DOHH2 (cell line): ENCODE data around the gene PLEKHG5.

Experiments
- H3F3A ChIP-seq: fragments of 200-600 bp; sonication (generic), shearing (Covaris generic); 2 replicates; pipeline ENCODE4 v1.6.0; 2016; ENCODE audit warnings: antibody characterized with exemption, mild to moderate bottlenecking; ENCODE audit not compliant: control insufficient read depth, insufficient read depth
- H3K27ac ChIP-seq: fragments of 200-600 bp; sonication (generic); 2 replicates; pipeline ENCODE4 v1.5.1; 2014; ENCODE audit warnings: low read depth, mild to moderate bottlenecking, low read length, moderate library complexity
- H3K27me3 ChIP-seq: fragments of 200-600 bp; sonication (generic); 2 replicates; pipeline ENCODE4 v1.6.1; 2014; ENCODE audit warnings: mild to moderate bottlenecking, low read length, mixed read lengths; ENCODE audit not compliant: control insufficient read depth
- H3K36me3 ChIP-seq: fragments of 200-600 bp; sonication (generic); 2 replicates; pipeline ENCODE4 v1.6.1; 2014; ENCODE audit warnings: mild to moderate bottlenecking, low read length, moderate library complexity, mixed read lengths; ENCODE audit not compliant: control insufficient read depth
- H3K4me1 ChIP-seq: fragments of 200-600 bp; sonication (generic); 2 replicates; pipeline ENCODE4 v1.6.1; 2014; ENCODE audit warnings: mild to moderate bottlenecking, low read length, mixed read lengths; ENCODE audit not compliant: control insufficient read depth
- H3K4me2 ChIP-seq: fragments of 200-600 bp; sonication (generic); 2 replicates; pipeline ENCODE4 v1.6.0; 2014; ENCODE audit warnings: mild to moderate bottlenecking, low read length, moderate library complexity
- H3K4me3 ChIP-seq: fragments of 200-600 bp; sonication (generic); 2 replicates; pipeline ENCODE4 v1.5.1; 2014; ENCODE audit warnings: mild to moderate bottlenecking, low read length, mixed read lengths
- H3K79me2 ChIP-seq: fragments of 200-600 bp; sonication (generic); 2 replicates; pipeline ENCODE4 v1.6.1; 2014; ENCODE audit warnings: mild to moderate bottlenecking, low read length, mixed read lengths; ENCODE audit not compliant: control insufficient read depth
- H3K9me2 ChIP-seq: fragments of 200-600 bp; sonication (generic); replicated peaks from 2 replicates; pipeline ENCODE4 v1.6.1; 2014; ENCODE audit warnings: mild to moderate bottlenecking, low read length, mixed read lengths; ENCODE audit not compliant: control insufficient read depth
- H3K9me3 ChIP-seq: fragments of 200-600 bp; sonication (generic); 2 replicates; pipeline ENCODE4 v1.6.1; 2014; ENCODE audit warnings: antibody characterized with exemption, low read length, mixed read lengths; ENCODE audit not compliant: control insufficient read depth, insufficient read depth
- H4K20me1 ChIP-seq: fragments of 200-600 bp; sonication (generic); 2 replicates; pipeline ENCODE4 v1.6.0; 2014; ENCODE audit warnings: low read depth, mild to moderate bottlenecking, antibody characterized with exemption, low read length, moderate library complexity; ENCODE audit not compliant: control insufficient read depth, insufficient read depth
- CTCF ChIP-seq: fragments of 200-600 bp; sonication (generic); IDR thresholded peaks from one replicate; pipeline ENCODE4 v1.5.1; 2014; ENCODE audit warnings: antibody characterized with exemption, mild to moderate bottlenecking, low read depth, low read length; ENCODE audit not compliant: poor library complexity, severe bottlenecking
- EZH2phosphoT487 ChIP-seq: fragments of 200-600 bp; sonication (generic); IDR thresholded peaks from 2 replicates; pipeline ENCODE4 v1.6.1; 2017; ENCODE audit warnings: borderline replicate concordance, mild to moderate bottlenecking, antibody characterized with exemption, low read length, moderate library complexity, mixed read lengths

Gene PLEKHG5

GRCh38 chr1:6477039-6477820 lies 14.2 kb downstream of the PLEKHG5 start:
- Histone ChIP-seq H3K4me3 (no peak overlapping the region), H3K27ac (no peak overlapping the region), H3K9me3 (no peaks in the 10 kb centered on the region), H3F3A (no peaks in the 10 kb centered on the region), H3K4me2 (no peak overlapping the region), H4K20me1 (no peaks in the 10 kb centered on the region), H3K4me1 (no peaks in the 10 kb centered on the region), H3K36me3 (no peaks in the 10 kb centered on the region), H3K9me2 (no peaks in the 10 kb centered on the region), H3K27me3 (no peaks in the 10 kb centered on the region), H3K79me2 (no peaks in the 10 kb centered on the region)
- TF ChIP-seq CTCF (no peak), EZH2phosphoT487 (no peak)

GRCh38 chr1:6476483-6476882 lies 15.0 kb downstream of the PLEKHG5 start:
- Histone ChIP-seq H3K9me3 (no peaks in the 10 kb centered on the region), H3K4me3 (no peak overlapping the region), H3K4me1 (no peaks in the 10 kb centered on the region), H4K20me1 (no peaks in the 10 kb centered on the region), H3K79me2 (no peaks in the 10 kb centered on the region), H3K4me2 (no peak overlapping the region), H3K27ac (no peak overlapping the region), H3F3A (no peaks in the 10 kb centered on the region), H3K27me3 (no peaks in the 10 kb centered on the region), H3K36me3 (no peaks in the 10 kb centered on the region), H3K9me2 (no peaks in the 10 kb centered on the region)
- TF ChIP-seq EZH2phosphoT487 (no peak), CTCF (no peak)

- Histone ChIP-seq H3K27me3 (no peaks in the 10 kb centered on the region), H3K4me3 (no peak overlapping the region), H3K27ac (no peak overlapping the region), H3K4me2 (no peak overlapping the region), H3K9me2 (no peaks in the 10 kb centered on the region), H3K9me3 (no peaks in the 10 kb centered on the region), H3F3A (no peaks in the 10 kb centered on the region), H3K36me3 (no peaks in the 10 kb centered on the region), H3K79me2 (no peaks in the 10 kb centered on the region), H4K20me1 (no peaks in the 10 kb centered on the region), H3K4me1 (no peaks in the 10 kb centered on the region)
- TF ChIP-seq CTCF (peak; percentile 95), EZH2phosphoT487 (no peak)
These were observed 15.9 kb downstream of the PLEKHG5 start for GRCh38 chr1:6475381-6476133.
